GM12878 (cell line): ENCODE measurements around the gene GPR4. TPM values are rescaled to one million over a fixed set of nuclear protein-coding genes. Genes with fewer than 3 reads are reported as not detected.
A peak's percentile ranks its signal among the peaks of the same experiment; 100 is the strongest.

Experiments
- ATAC-seq: fragments of 200-7000 bp; cut with Tn5 transposase; 3 replicates; pipeline ENCODE4 v1.9.1; 2020; ENCODE audit warnings: mild to moderate bottlenecking, moderate library complexity
- BruUV-seq: library from RNA; stranded (reverse); fragments of 400-500 nt; replicated peaks from 2 replicates; lab custom pipeline; 2021; lab: Mats Ljungman, UMichigan
- CTCF ChIA-PET: fragments of 300-600 bp; sonication (Branson Sonifier 250); formaldehyde crosslinking; extraction: SDS; loops from one replicate; lab custom pipeline; 2021; ENCODE audit warnings: inconsistent platforms; lab: Yijun Ruan, JAX
- POLR2A ChIA-PET: fragments of 350-600 bp; formaldehyde crosslinking; extraction: SDS; loops from one replicate; lab custom pipeline; 2021; ENCODE audit warnings: inconsistent platforms; lab: Charles Lee
- RAD21 ChIA-PET: fragments of 300-600 bp; sonication (Branson Sonifier 250); formaldehyde crosslinking; loops from one replicate; lab custom pipeline; 2023; ENCODE audit warnings: antibody characterized with exemption; ENCODE audit not compliant: unreplicated experiment; lab: Charles Lee
- SMC1A ChIA-PET: fragments of 300-600 bp; sonication (Branson Sonifier 250); formaldehyde crosslinking; loops from one replicate; lab custom pipeline; 2023; ENCODE audit not compliant: unreplicated experiment, uncharacterized antibody; lab: Charles Lee
- DNase-seq: peaks from one replicate; pipeline ENCODE4 v3.0.0-alpha.2; 2011; ENCODE audit warnings: low read depth, low spot score
- FAIRE-seq: peaks from 3 replicates; lab custom pipeline; 2011; peaks lifted over from hg19 to GRCh38; lab: Jason Lieb, UNC
- H2AFZ ChIP-seq: 2 replicates; pipeline ENCODE4 v1.6.0; 2011; ENCODE audit warnings: low read depth, low read length, control low read depth; ENCODE audit not compliant: control insufficient read depth
- H3K27ac ChIP-seq: 2 replicates; pipeline ENCODE4 v1.5.1; 2011; ENCODE audit warnings: control low read depth; ENCODE audit not compliant: control insufficient read depth, insufficient read depth
- H3K27me3 ChIP-seq, 2 experiments: replicated peaks in 1 of 2; 2 replicates each; pipeline versions ENCODE4 v1.6.0 to v1.6.1; 2011; ENCODE audit warnings: low read length in 1 of 2; ENCODE audit not compliant: control insufficient read depth in 2 of 2, insufficient read depth in 2 of 2
- H3K36me3 ChIP-seq, 2 experiments: 2 replicates each; pipeline ENCODE4 v1.5.1; 2011; ENCODE audit warnings: low read length in 1 of 2; ENCODE audit not compliant: control insufficient read depth in 2 of 2, insufficient read depth in 2 of 2
- H3K4me1 ChIP-seq: 2 replicates; pipeline ENCODE4 v1.6.1; 2011; ENCODE audit warnings: mild to moderate bottlenecking, low read length, moderate library complexity, mixed read lengths; ENCODE audit not compliant: control insufficient read depth, insufficient read depth
- H3K4me2 ChIP-seq: 2 replicates; pipeline ENCODE4 v1.6.0; 2011; ENCODE audit warnings: control low read depth; ENCODE audit not compliant: control insufficient read depth, insufficient read depth
- H3K4me3 ChIP-seq: fragments of 200-600 bp; sonication (generic); 2 replicates; pipeline ENCODE4 v1.5.1; 2016
- H3K79me2 ChIP-seq: 2 replicates; pipeline ENCODE4 v1.6.0; 2011; ENCODE audit warnings: low read length; ENCODE audit not compliant: control insufficient read depth, insufficient read depth
- H3K9ac ChIP-seq: 2 replicates; pipeline ENCODE4 v1.8.0; 2011; ENCODE audit warnings: low read length, control low read depth, mixed read lengths; ENCODE audit not compliant: control insufficient read depth, insufficient read depth
- H3K9me3 ChIP-seq: replicated peaks from 3 replicates; pipeline ENCODE4 v1.5.1; 2011; ENCODE audit warnings: mild to moderate bottlenecking, low read length; ENCODE audit not compliant: control insufficient read depth, insufficient read depth
- H4K20me1 ChIP-seq: 2 replicates; pipeline ENCODE4 v1.6.0; 2011; ENCODE audit not compliant: control insufficient read depth, insufficient read depth
- BCL11A ChIP-seq: IDR thresholded peaks from 2 replicates; pipeline ENCODE4 v1.6.1; 2011; ENCODE audit warnings: low read depth, low read length
- BRCA1 ChIP-seq: IDR thresholded peaks from 2 replicates; pipeline ENCODE4 v1.6.1; 2011; ENCODE audit warnings: low read depth, low read length, improper control_type of control experiment
- EP300 ChIP-seq, 2 experiments: fragments of 150-350 bp in 1 of 2; IDR thresholded peaks; 2 replicates each; pipeline ENCODE4 v1.6.1; 2011 to 2012; ENCODE audit warnings: low read depth in 2 of 2, low read length in 2 of 2, borderline replicate concordance in 1 of 2, improper control_type of control experiment in 1 of 2, inconsistent platforms in 1 of 2; ENCODE audit not compliant: control insufficient read depth in 1 of 2
- IKZF1 ChIP-seq: fragments of 450-650 bp; conservative IDR thresholded peaks from 2 replicates; pipeline ENCODE4 v1.6.1; 2017; ENCODE audit warnings: antibody characterized with exemption, mild to moderate bottlenecking
- MTA2 ChIP-seq: fragments of 450-650 bp; IDR thresholded peaks from 2 replicates; pipeline ENCODE4 v1.6.1; 2016; ENCODE audit warnings: low read depth, mild to moderate bottlenecking, moderate library complexity
- TCF12 ChIP-seq: IDR thresholded peaks from 2 replicates; pipeline ENCODE4 v1.6.1; 2011; ENCODE audit warnings: low read depth, mild to moderate bottlenecking, low read length
- TCF3 ChIP-seq: IDR thresholded peaks from 2 replicates; pipeline ENCODE4 v1.6.1; 2012; ENCODE audit warnings: low read depth, mild to moderate bottlenecking, low read length, borderline replicate concordance; ENCODE audit not compliant: insufficient read depth
- WGBS: methylation state at CpG from one replicate; pipeline ENCODE4 v1.1.6; 2016; ENCODE audit warnings: low lambda C conversion rate; ENCODE audit not compliant: insufficient replicate concordance, insufficient coverage; ENCODE audit errors: missing lambda C conversion rate; 5-methylcytosine and 5-hydroxymethylcytosine counted together
- in situ Hi-C: fragments of 300-500 bp; cut with MboI; formaldehyde crosslinking; loops from 9 replicates; pipeline ENCODE4 v1.14.3; 2018; ENCODE audit warnings: mixed read lengths
- intact Hi-C: fragments of 100-400 bp; cut with micrococcal nuclease; formaldehyde crosslinking; loops from one replicate; pipeline ENCODE4 v1.14.2; 2022; ENCODE audit not compliant: unreplicated experiment
- polyA plus RNA-seq, 11 experiments: library from polyadenylated mRNA; depleted of rRNA in 4 of 11; unstranded in 6 of 11; stranded (reverse) in 5 of 11; fragments of >200 nt; fragmentation: Nextera tagmentation in 4 of 11; fragmentation: Illumina TruSeq in 1 of 11; extraction: Ambion mirVana in 4 of 11; extraction: Trizol in 1 of 11; gene quantifications; 1 replicate in 1 of 11; 2 replicates in 10 of 11; pipeline versions ENCODE4 v1.2.1 to v1.2.3, GENCODE V29; 2011 to 2016; ENCODE audit warnings: inconsistent platforms in 2 of 11, missing spikeins in 2 of 11, low read depth in 1 of 11
- total RNA-seq, 4 experiments: library from RNA; depleted of rRNA in 3 of 4; stranded (reverse); fragments of >200 nt in 3 of 4; fragmentation: Illumina TruSeq in 1 of 4; extraction: Trizol in 1 of 4; gene quantifications; 2 replicates each; pipeline versions ENCODE4 v1.2.1 to v1.2.3, GENCODE V29; 2013 to 2021
- TF ChIP-seq, protein P1 (sequence below): fragments of 450-650 bp; IDR thresholded peaks from 2 replicates; pipeline ENCODE4 v1.6.1; 2017; ENCODE audit warnings: mild to moderate bottlenecking, moderate library complexity
- TF ChIP-seq, protein P2 (sequence below): fragments of 450-650 bp; IDR thresholded peaks from 2 replicates; pipeline ENCODE4 v1.6.1; 2016; ENCODE audit warnings: mild to moderate bottlenecking

GPR4 gene
- total and polyA plus RNA-seq, 10 of the 15 experiments (the other 5 are each of a cell fraction or from before 2014, with no cell fraction given) = not detected

DNA sequence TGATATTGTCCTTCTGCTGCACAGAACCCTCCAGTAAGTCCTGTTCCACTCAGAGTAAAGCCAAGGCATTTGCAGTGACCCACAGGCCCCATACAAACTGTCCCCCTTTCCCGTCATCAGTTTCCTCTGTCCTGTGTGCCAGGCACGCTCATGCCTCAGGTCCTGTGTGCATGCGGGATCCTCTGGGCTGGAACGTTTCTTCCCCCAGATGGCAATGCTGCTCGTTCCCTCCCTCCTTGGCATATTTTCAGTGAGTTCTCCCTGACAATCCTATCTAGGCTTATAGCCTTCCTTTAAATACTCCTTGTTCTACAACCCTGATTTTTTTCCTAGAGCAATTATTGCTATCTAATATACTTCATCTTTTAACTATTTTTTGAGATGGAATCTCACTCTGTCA, 23.2 kb downstream of the GPR4 start:
- intact Hi-C loops = no loop called here
- Histone ChIP-seq H2AFZ (no peak overlapping the region), H3K79me2 (peaks cover 20% of the 10 kb centered on the region), H3K9me3 (no peaks in the 10 kb centered on the region; the same call in 2 of the 3 replicates), H3K36me3 (no peaks in the 10 kb centered on the region; a peak in 1 of 4 replicates), H3K27ac (no peak overlapping the region), H3K4me3 (no peak overlapping the region), H3K4me2 (no peak overlapping the region), H3K9ac (no peak overlapping the region), H3K27me3 (no peaks in the 10 kb centered on the region), H4K20me1 (no peaks in the 10 kb centered on the region)
- ChIA-PET POLR2A (no interaction called here), SMC1A (no interaction called here), CTCF (no interaction called here), RAD21 (no interaction called here)
- ATAC-seq (no peak), FAIRE-seq (no peak)
- no TSS peak for BruUV-seq
- WGBS = 98% methylated on average over 5 of the region's 5 CpGs
- no peak for TF ChIP-seq EP300 (IDR thresholded peaks at IDR 0.05; ENCODE audit: borderline replicate concordance in 1 of 2, control insufficient read depth in 1 of 2, low read depth in 2 of 2, low read length in 2 of 2)
- TF ChIP-seq, all 136 proteins: peak for 0
- no peak for DNase-seq
- peaks cover 11% of the 10 kb centered on the region for H3K4me1 ChIP-seq
- in situ Hi-C loops = no loop called here

DNA sequence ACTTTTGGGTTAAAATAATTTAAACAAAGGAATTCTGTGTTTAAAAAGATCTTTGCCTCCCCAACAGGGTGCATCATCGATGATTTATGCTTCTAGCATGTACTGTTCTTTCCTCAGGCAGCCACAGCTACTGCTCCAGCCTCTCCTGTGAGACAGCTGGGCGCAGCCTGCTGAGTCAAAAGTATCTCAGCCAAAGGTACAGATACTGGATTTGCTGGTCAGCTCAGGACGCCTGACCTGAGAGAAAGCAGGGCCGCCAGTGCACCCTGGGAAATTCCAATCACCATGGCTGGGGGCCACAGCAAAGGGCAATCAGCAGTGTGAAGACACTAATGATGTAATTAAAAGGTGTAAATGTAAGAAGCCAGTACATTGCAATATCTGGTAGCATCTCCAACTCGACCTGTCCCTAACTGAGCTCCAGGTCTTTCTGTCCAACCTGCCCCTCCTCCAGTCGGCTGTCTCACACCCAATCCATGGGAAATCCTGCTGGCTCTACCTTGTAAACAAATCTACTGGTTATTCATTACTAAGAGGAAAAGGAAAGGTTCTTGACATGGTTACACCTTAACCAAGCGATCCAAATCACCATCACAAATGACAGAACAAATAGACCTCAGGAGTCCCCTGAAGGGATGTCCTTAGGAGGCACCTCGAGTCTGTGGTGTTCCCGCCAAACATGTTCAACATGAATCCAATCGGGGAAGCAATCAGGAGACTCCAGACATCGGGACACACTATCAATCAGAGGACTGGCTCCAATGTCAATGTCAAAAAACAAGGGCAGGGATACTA, 24.7 kb downstream of the GPR4 start:
- Histone ChIP-seq H2AFZ (no peak overlapping the region), H3K9me3 (no peaks in the 10 kb centered on the region; the same call in 2 of the 3 replicates), H3K9ac (no peak overlapping the region), H3K27me3 (no peaks in the 10 kb centered on the region), H4K20me1 (no peaks in the 10 kb centered on the region), H3K27ac (no peak overlapping the region; the same call in 1 of the 2 replicates), H3K79me2 (peaks cover 13% of the 10 kb centered on the region), H3K36me3 (no peaks in the 10 kb centered on the region; a peak in 1 of 4 replicates), H3K4me1 (peaks cover 11% of the 10 kb centered on the region), H3K4me3 (no peak overlapping the region; the same call in 1 of the 2 replicates), H3K4me2 (no peak overlapping the region)
- RAD21 ChIA-PET = interaction anchor here (0.6 kb wide), 1 partner anchor 74 kb away, joined by 4 read pairs; no protein-coding TSS in a partner anchor
- DNase-seq = no peak
- peak; percentile 86 for ATAC-seq
- intact Hi-C loops (no loop called here), in situ Hi-C loops (no loop called here)
- 65% methylated on average over 11 of the region's 11 CpGs for WGBS
- TSS peak; percentile 31 for BruUV-seq
- no peak for FAIRE-seq
- CTCF ChIA-PET = interaction anchor here (0.7 to 1.6 kb wide), 4 partner anchors 11 to 65 kb away, joined by 3 to 5 read pairs (median 4); no protein-coding TSS in a partner anchor
- POLR2A ChIA-PET = interaction anchor here (1.0 kb wide), 1 partner anchor 65 kb away, joined by 3 read pairs; no protein-coding TSS in a partner anchor
- SMC1A ChIA-PET = interaction anchor here (1.1 kb wide), 1 partner anchor 10 kb away, joined by 3 read pairs; no protein-coding TSS in a partner anchor
- TF ChIP-seq, protein P1, sequence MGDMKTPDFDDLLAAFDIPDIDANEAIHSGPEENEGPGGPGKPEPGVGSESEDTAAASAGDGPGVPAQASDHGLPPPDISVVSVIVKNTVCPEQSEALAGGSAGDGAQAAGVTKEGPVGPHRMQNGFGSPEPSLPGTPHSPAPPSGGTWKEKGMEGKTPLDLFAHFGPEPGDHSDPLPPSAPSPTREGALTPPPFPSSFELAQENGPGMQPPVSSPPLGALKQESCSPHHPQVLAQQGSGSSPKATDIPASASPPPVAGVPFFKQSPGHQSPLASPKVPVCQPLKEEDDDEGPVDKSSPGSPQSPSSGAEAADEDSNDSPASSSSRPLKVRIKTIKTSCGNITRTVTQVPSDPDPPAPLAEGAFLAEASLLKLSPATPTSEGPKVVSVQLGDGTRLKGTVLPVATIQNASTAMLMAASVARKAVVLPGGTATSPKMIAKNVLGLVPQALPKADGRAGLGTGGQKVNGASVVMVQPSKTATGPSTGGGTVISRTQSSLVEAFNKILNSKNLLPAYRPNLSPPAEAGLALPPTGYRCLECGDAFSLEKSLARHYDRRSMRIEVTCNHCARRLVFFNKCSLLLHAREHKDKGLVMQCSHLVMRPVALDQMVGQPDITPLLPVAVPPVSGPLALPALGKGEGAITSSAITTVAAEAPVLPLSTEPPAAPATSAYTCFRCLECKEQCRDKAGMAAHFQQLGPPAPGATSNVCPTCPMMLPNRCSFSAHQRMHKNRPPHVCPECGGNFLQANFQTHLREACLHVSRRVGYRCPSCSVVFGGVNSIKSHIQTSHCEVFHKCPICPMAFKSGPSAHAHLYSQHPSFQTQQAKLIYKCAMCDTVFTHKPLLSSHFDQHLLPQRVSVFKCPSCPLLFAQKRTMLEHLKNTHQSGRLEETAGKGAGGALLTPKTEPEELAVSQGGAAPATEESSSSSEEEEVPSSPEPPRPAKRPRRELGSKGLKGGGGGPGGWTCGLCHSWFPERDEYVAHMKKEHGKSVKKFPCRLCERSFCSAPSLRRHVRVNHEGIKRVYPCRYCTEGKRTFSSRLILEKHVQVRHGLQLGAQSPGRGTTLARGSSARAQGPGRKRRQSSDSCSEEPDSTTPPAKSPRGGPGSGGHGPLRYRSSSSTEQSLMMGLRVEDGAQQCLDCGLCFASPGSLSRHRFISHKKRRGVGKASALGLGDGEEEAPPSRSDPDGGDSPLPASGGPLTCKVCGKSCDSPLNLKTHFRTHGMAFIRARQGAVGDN = 0 out of 2 replicates have a peak, but pooled peaks have one; percentile 27
- no peak for TF ChIP-seq BRCA1
- peak; percentile 69 for TF ChIP-seq MTA2
- TF ChIP-seq, protein P2, sequence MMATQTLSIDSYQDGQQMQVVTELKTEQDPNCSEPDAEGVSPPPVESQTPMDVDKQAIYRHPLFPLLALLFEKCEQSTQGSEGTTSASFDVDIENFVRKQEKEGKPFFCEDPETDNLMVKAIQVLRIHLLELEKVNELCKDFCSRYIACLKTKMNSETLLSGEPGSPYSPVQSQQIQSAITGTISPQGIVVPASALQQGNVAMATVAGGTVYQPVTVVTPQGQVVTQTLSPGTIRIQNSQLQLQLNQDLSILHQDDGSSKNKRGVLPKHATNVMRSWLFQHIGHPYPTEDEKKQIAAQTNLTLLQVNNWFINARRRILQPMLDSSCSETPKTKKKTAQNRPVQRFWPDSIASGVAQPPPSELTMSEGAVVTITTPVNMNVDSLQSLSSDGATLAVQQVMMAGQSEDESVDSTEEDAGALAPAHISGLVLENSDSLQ = no peak
- TF ChIP-seq TCF3 = peak; percentile 48; the same call in 1 of the 2 replicates
- peak; percentile 62; the same call in 1 of the 2 replicates for TF ChIP-seq TCF12
- 0 out of 2 replicates have a peak, but pooled peaks have one; percentile 40 for TF ChIP-seq BCL11A
- 0 out of 2 replicates have a peak, but pooled peaks have one; percentile 35 for TF ChIP-seq IKZF1
